ENCODE results near the gene CACNG3.
"Not testable (repeated sequence)": the region's sequence is repeated elsewhere in the genome, so short reads cannot be mapped to it uniquely, and the experiment has no call there.

Gene CACNG3

GRCh38 chr16:24255456-24256371 lies at the start of gene CACNG3:
Gene CACNG3 (plus strand): TSS chr16:24256335. CDS start chr16:24256755, 420 bp downstream.
- in situ Hi-C loops (cut with MboI; ENCODE audit: low sequenced_read_pairs), result no loop called here

GRCh38 chr16:24206926-24207325 lies 49.2 kb upstream of the CACNG3 start:
- in situ Hi-C loops (cut with MboI; ENCODE audit: low sequenced_read_pairs), result no loop called here

GRCh38 chr16:24208710-24209109 lies 47.4 kb upstream of the CACNG3 start:
- in situ Hi-C loops (cut with MboI; ENCODE audit: low sequenced_read_pairs), result no loop called here

- in situ Hi-C loops (cut with MboI; ENCODE audit: low sequenced_read_pairs), result no loop called here
Measured at GRCh38 chr16:24214992-24215391, 41.1 kb upstream of the CACNG3 start.

- in situ Hi-C loops (cut with MboI; ENCODE audit: low sequenced_read_pairs), result no loop called here
Measured at GRCh38 chr16:24216961-24217360, 39.2 kb upstream of the CACNG3 start.

- in situ Hi-C loops (cut with MboI; ENCODE audit: low sequenced_read_pairs), result no loop called here
Measured at GRCh38 chr16:24217461-24217860, 38.7 kb upstream of the CACNG3 start.

GRCh38 chr16:24218299-24218698 lies 37.8 kb upstream of the CACNG3 start:
- in situ Hi-C loops (cut with MboI; ENCODE audit: low sequenced_read_pairs), result no loop called here

GRCh38 chr16:24221219-24221618 lies 34.9 kb upstream of the CACNG3 start:
- in situ Hi-C loops (cut with MboI; ENCODE audit: low sequenced_read_pairs), result no loop called here

GRCh38 chr16:24228514-24228913 lies 27.6 kb upstream of the CACNG3 start:
- in situ Hi-C loops (cut with MboI; ENCODE audit: low sequenced_read_pairs), result no loop called here

GRCh38 chr16:24232936-24233335 lies 23.2 kb upstream of the CACNG3 start:
- in situ Hi-C loops (cut with MboI; ENCODE audit: low sequenced_read_pairs), result no loop called here

- in situ Hi-C loops (cut with MboI; ENCODE audit: low sequenced_read_pairs), result no loop called here
Measured at GRCh38 chr16:24234737-24235136, 21.4 kb upstream of the CACNG3 start.

- in situ Hi-C loops (cut with MboI; ENCODE audit: low sequenced_read_pairs), result no loop called here
Measured at GRCh38 chr16:24235806-24236205, 20.3 kb upstream of the CACNG3 start.

- in situ Hi-C loops (cut with MboI; ENCODE audit: low sequenced_read_pairs), result not testable (repeated sequence)
Measured at GRCh38 chr16:24238846-24239245, 17.3 kb upstream of the CACNG3 start.

- in situ Hi-C loops (cut with MboI; ENCODE audit: low sequenced_read_pairs), result no loop called here
Measured at GRCh38 chr16:24246911-24247607, 9.1 kb upstream of the CACNG3 start.

- in situ Hi-C loops (cut with MboI; ENCODE audit: low sequenced_read_pairs), result no loop called here
Measured at GRCh38 chr16:24253192-24253591, 2.9 kb upstream of the CACNG3 start.

GRCh38 chr16:24257958-24258357 lies 1.8 kb downstream of the CACNG3 start:
- in situ Hi-C loops (cut with MboI; ENCODE audit: low sequenced_read_pairs), result no loop called here

- in situ Hi-C loops (cut with MboI; ENCODE audit: low sequenced_read_pairs), result no loop called here
Measured at GRCh38 chr16:24258791-24259190, 2.7 kb downstream of the CACNG3 start.

- in situ Hi-C loops (cut with MboI; ENCODE audit: low sequenced_read_pairs), result no loop called here
Measured at GRCh38 chr16:24262816-24263215, 6.7 kb downstream of the CACNG3 start.

- in situ Hi-C loops (cut with MboI; ENCODE audit: low sequenced_read_pairs), result no loop called here
Measured at GRCh38 chr16:24270721-24271442, 14.7 kb downstream of the CACNG3 start.

GRCh38 chr16:24272379-24272778 lies 16.2 kb downstream of the CACNG3 start:
- in situ Hi-C loops (cut with MboI; ENCODE audit: low sequenced_read_pairs), result no loop called here

- in situ Hi-C loops (cut with MboI; ENCODE audit: low sequenced_read_pairs), result no loop called here
Measured at GRCh38 chr16:24273508-24274182, 17.5 kb downstream of the CACNG3 start.

Measured in HL-60/S4 treated with phorbol 12-myristate 13-acetate at 8.2 ng/mL for 4 days and 3 days (cell line).